OCI-LY7 (cell line): ENCODE data around the gene CENPN.

ENCODE experiments used
- CTCF ChIP-seq: fragments of 200-600 bp; sonication (generic); conservative IDR thresholded peaks from 2 replicates; pipeline ENCODE4 v1.5.1; 2014; ENCODE audit warnings: mild to moderate bottlenecking, antibody characterized with exemption, low read length, moderate library complexity, mixed read lengths
- EZH2phosphoT487 ChIP-seq: fragments of 200-600 bp; sonication (generic); IDR thresholded peaks from 2 replicates; pipeline ENCODE4 v1.6.1; 2018; ENCODE audit warnings: low read depth, borderline replicate concordance, mild to moderate bottlenecking, mixed run types, antibody characterized with exemption, low read length, moderate library complexity, mixed read lengths

GRCh38 chr16:81006211-81006812, 702 bp upstream of the CENPN start:
- no peak for TF ChIP-seq CTCF
- TF ChIP-seq EZH2phosphoT487: no peak
